ENCODE measurements around the gene NOL4L. TPM values are rescaled to one million over a fixed set of nuclear protein-coding genes. Genes with fewer than 3 reads are reported as not detected.
A peak's percentile ranks its signal among the peaks of the same experiment; 100 is the strongest.
"Not testable (repeated sequence)": the region's sequence is repeated elsewhere in the genome, so short reads cannot be mapped to it uniquely, and the experiment has no call there.

The NOL4L gene
- total RNA-seq, 2 experiments from 2014 or later, result 15.2 to 18.3 TPM

- DNase-seq (no peak), ATAC-seq (no peak)
- H3K4me1 Mint-ChIP-seq, result peaks cover 23% of the 10 kb centered on the region
- no peaks in the 10 kb centered on the region for H3K9me3 Mint-ChIP-seq (ENCODE audit: low read depth)
- H3K4me3 Mint-ChIP-seq, result no peak overlapping the region
- no peak overlapping the region for H3K27ac Mint-ChIP-seq
- peaks cover 16% of the 10 kb centered on the region for H3K27me3 Mint-ChIP-seq
- CTCF ChIA-PET, result no interaction called here
- no peaks in the 10 kb centered on the region for H3K36me3 Mint-ChIP-seq
These were observed 3.1 kb downstream of the NOL4L start for GRCh38 chr20:32581839-32582658.

DNA sequence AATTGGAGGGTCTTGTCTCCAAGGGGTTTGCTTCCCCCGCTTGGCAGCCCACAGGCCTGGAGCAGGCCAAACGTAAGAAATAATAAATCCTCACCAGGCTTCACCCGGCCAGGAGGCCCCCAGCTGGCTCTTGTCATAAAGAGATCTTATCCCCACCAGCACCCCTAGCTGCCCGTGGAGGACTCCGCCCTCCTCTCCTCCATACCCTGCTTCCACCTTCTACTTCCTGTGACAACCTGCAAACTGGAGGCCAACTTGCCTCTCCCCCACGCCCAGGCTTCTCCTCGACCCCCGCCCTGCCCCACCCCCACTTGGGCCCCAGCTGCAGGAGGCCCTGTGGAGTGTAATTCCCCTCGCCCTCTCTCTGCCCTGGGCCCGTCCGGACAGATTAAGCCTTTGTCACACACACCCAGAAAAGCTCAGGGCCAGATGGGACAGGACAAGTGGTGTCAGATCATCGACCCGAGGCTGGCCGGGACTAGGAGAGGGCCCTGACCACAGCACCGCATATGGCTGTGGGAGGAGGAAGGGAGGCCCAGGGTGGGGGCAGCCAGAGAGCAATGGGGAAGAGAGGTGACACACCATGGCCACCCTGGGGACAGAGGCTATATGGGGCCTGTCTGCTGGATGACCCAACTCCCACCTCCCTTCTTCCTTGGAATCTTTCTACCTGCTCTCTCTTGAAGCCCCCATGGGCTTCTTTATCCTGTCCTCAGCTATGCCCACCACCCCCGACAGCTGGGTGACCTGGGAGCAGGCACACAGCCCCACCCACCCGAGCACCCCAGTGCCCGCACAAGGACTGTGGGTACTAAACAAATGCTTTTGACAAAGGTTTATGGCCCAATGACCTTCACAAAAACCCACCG, 3.9 kb downstream of the NOL4L start:
- Mint-ChIP-seq H3K36me3 (no peaks in the 10 kb centered on the region), H3K4me1 (peaks cover 19% of the 10 kb centered on the region), H3K4me3 (no peak overlapping the region), H3K9me3 (ENCODE audit: low read depth) (no peaks in the 10 kb centered on the region), H3K27ac (no peak overlapping the region), H3K27me3 (peaks cover 7% of the 10 kb centered on the region)
- ATAC-seq (no peak), DNase-seq (no peak)
- CTCF ChIA-PET, result interaction anchor here (1.2 kb wide), 1 partner anchor 12 kb away, joined by 3 read pairs; no protein-coding TSS in a partner anchor

GRCh38 chr20:32580219-32580969, 4.7 kb downstream of the NOL4L start:
- DNase-seq (no peak), ATAC-seq (no peak)
- no peaks in the 10 kb centered on the region for H3K36me3 Mint-ChIP-seq
- no peaks in the 10 kb centered on the region for H3K9me3 Mint-ChIP-seq (ENCODE audit: low read depth)
- H3K4me1 Mint-ChIP-seq, result peaks cover 12% of the 10 kb centered on the region
- H3K4me3 Mint-ChIP-seq, result no peak overlapping the region
- H3K27me3 Mint-ChIP-seq, result no peaks in the 10 kb centered on the region
- CTCF ChIA-PET, result interaction anchor here (1.2 kb wide), 1 partner anchor 11 kb away, joined by 3 read pairs; no protein-coding TSS in a partner anchor
- no peak overlapping the region for H3K27ac Mint-ChIP-seq

GRCh38 chr20:32578840-32579390, 6.2 kb downstream of the NOL4L start:
- no peaks in the 10 kb centered on the region for H3K9me3 Mint-ChIP-seq (ENCODE audit: low read depth)
- CTCF ChIA-PET, result no interaction called here
- peaks cover 17% of the 10 kb centered on the region for H3K4me1 Mint-ChIP-seq
- DNase-seq (no peak), ATAC-seq (no peak)
- H3K4me3 Mint-ChIP-seq, result no peak overlapping the region
- H3K36me3 Mint-ChIP-seq, result no peaks in the 10 kb centered on the region
- no peak overlapping the region for H3K27ac Mint-ChIP-seq
- H3K27me3 Mint-ChIP-seq, result no peaks in the 10 kb centered on the region

GRCh38 chr20:32578062-32578461, 7.1 kb downstream of the NOL4L start:
- H3K36me3 Mint-ChIP-seq; H3K9me3 Mint-ChIP-seq (ENCODE audit: low read depth); DNase-seq; H3K27ac Mint-ChIP-seq; CTCF ChIA-PET; ATAC-seq; H3K27me3 Mint-ChIP-seq; H3K4me3 Mint-ChIP-seq: not testable (repeated sequence)
- H3K4me1 Mint-ChIP-seq, result peaks cover 17% of the 10 kb centered on the region

DNA sequence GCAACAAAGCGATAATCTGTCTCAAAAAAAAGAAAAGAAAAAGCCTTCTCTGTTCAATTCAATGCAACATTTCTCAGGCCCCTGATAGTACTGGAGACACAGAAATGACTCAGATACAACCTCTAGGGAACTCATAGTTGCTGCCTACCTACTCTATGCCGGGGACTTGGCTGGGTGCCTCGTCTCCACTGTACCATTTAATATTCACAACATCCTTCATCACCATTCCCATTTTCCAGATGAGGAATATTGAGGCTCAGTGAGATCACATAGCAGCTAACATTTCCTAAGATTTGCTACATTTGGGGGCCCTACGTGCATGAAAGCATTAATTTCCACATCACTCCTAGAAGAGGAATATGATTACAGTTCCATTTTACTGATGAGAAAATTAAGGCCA, 7.5 kb downstream of the NOL4L start:
- Mint-ChIP-seq H3K27me3 (no peaks in the 10 kb centered on the region), H3K4me3 (no peak overlapping the region), H3K4me1 (peaks cover 17% of the 10 kb centered on the region), H3K27ac (no peak overlapping the region), H3K36me3 (no peaks in the 10 kb centered on the region), H3K9me3 (ENCODE audit: low read depth) (no peaks in the 10 kb centered on the region)
- ATAC-seq, result no peak
- CTCF ChIA-PET, result no interaction called here
- no peak for DNase-seq

- no peak overlapping the region for H3K27ac Mint-ChIP-seq
- H3K27me3 Mint-ChIP-seq, result no peaks in the 10 kb centered on the region
- no peaks in the 10 kb centered on the region for H3K9me3 Mint-ChIP-seq (ENCODE audit: low read depth)
- no peaks in the 10 kb centered on the region for H3K36me3 Mint-ChIP-seq
- H3K4me1 Mint-ChIP-seq, result peaks cover 15% of the 10 kb centered on the region
- no peak overlapping the region for H3K4me3 Mint-ChIP-seq
- ATAC-seq, result no peak
- CTCF ChIA-PET, result no interaction called here
- no peak for DNase-seq
These were observed 8.1 kb downstream of the NOL4L start for GRCh38 chr20:32577023-32577422.

GRCh38 chr20:32576560-32576959, 8.6 kb downstream of the NOL4L start:
- Mint-ChIP-seq H3K27me3 (no peaks in the 10 kb centered on the region), H3K4me3 (no peak overlapping the region), H3K27ac (no peak overlapping the region), H3K36me3 (no peaks in the 10 kb centered on the region), H3K9me3 (ENCODE audit: low read depth) (no peaks in the 10 kb centered on the region), H3K4me1 (peaks cover 12% of the 10 kb centered on the region)
- CTCF ChIA-PET, result no interaction called here
- ATAC-seq, result no peak
- no peak for DNase-seq

GRCh38 chr20:32575805-32576204, 9.3 kb downstream of the NOL4L start:
- peaks cover 6% of the 10 kb centered on the region for H3K4me1 Mint-ChIP-seq
- ATAC-seq (no peak), DNase-seq (no peak)
- no peaks in the 10 kb centered on the region for H3K27me3 Mint-ChIP-seq
- no peaks in the 10 kb centered on the region for H3K36me3 Mint-ChIP-seq
- no peak overlapping the region for H3K4me3 Mint-ChIP-seq
- H3K27ac Mint-ChIP-seq, result no peak overlapping the region
- CTCF ChIA-PET, result interaction anchor here (1.4 kb wide), 1 partner anchor 98 kb away, joined by 3 read pairs; the partner anchor contains the start of gene C20orf203
- no peaks in the 10 kb centered on the region for H3K9me3 Mint-ChIP-seq (ENCODE audit: low read depth)

GRCh38 chr20:32575227-32575581, 9.9 kb downstream of the NOL4L start:
- Mint-ChIP-seq H3K27ac (no peak overlapping the region), H3K9me3 (ENCODE audit: low read depth) (no peaks in the 10 kb centered on the region), H3K36me3 (no peaks in the 10 kb centered on the region), H3K27me3 (no peaks in the 10 kb centered on the region), H3K4me1 (peaks cover 6% of the 10 kb centered on the region), H3K4me3 (no peak overlapping the region)
- ATAC-seq (no peak), DNase-seq (no peak)
- CTCF ChIA-PET, result interaction anchor here (1.4 kb wide), 1 partner anchor 98 kb away, joined by 3 read pairs; the partner anchor contains the start of gene C20orf203

GRCh38 chr20:32574296-32575226, 10.6 kb downstream of the NOL4L start:
- no peaks in the 10 kb centered on the region for H3K9me3 Mint-ChIP-seq (ENCODE audit: low read depth)
- ATAC-seq (peak; percentile 48), DNase-seq (no peak)
- H3K36me3 Mint-ChIP-seq, result no peaks in the 10 kb centered on the region
- H3K4me1 Mint-ChIP-seq, result peaks cover 6% of the 10 kb centered on the region
- no peak overlapping the region for H3K4me3 Mint-ChIP-seq
- H3K27me3 Mint-ChIP-seq, result no peaks in the 10 kb centered on the region
- CTCF ChIA-PET, result interaction anchor here (1.4 kb wide), 1 partner anchor 99 kb away, joined by 3 read pairs; the partner anchor contains the start of gene C20orf203
- H3K27ac Mint-ChIP-seq, result no peak overlapping the region

DNA sequence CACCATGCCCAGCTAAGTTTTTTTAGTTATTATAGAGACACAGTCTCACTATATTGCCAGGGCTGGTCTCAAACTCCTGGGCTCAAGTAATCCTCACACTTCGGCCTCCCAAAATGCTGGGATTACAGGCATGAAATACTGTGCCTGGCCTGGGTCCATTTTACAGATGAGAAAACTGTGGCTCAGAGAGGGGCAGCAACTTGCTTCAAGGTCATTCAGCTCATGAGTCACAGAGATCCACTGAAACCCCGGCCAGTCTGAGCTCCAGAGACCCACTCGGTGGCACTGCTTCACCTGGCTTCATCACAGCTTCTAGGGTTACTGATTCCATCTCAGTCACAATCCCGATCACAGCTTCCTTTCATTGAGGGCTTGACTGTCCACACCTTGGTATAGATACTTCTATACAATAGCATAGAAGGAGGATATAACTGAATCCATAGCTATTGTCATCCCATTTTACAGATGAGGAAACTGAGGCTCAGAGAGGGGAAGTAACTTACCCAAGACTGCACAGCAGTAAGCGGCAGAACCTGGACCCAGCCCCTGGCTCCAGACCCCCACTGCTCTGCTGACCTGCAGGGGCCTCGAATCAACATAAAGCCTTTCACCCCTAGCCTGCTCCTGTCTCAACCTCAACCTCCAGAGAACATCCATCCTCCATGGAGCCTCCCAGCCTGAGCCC, 11.8 kb downstream of the NOL4L start:
- Mint-ChIP-seq H3K27me3 (no peaks in the 10 kb centered on the region), H3K4me3 (no peak overlapping the region), H3K27ac (no peak overlapping the region), H3K9me3 (ENCODE audit: low read depth) (no peaks in the 10 kb centered on the region), H3K4me1 (peaks cover 10% of the 10 kb centered on the region), H3K36me3 (no peaks in the 10 kb centered on the region)
- CTCF ChIA-PET, result no interaction called here
- DNase-seq, result no peak
- no peak for ATAC-seq
